GM12872 (cell line): ENCODE data around the gene MRPL43.

Source experiments
- TF ChIP-seq, protein P1 (sequence below): IDR thresholded peaks from 3 replicates; pipeline ENCODE4 v1.5.1; 2011; ENCODE audit warnings: low read depth, mild to moderate bottlenecking, low read length, moderate library complexity; ENCODE audit not compliant: insufficient read depth

The MRPL43 gene

DNA sequence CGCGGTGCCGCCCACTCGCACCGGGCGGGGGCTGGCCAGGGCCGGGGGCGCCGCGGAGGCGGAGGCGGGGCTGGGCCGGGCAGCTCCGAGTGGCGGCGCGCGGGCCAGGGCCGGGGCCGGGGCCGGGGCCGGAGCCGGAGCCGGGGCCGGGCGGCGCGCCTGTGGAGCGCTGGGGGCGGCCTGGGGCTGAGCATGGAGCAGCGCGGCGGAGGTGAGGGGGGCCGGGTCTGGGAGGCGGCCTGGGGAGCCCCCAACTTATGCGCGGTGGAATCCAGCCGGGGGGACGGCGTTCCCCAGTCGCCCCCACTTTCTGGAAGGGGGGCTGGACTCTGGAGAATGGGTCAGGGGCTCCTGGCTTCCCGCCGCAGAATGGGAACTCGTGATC is 12.4 kb upstream of the MRPL43 start, which contains the start of gene LZTS2:
LZTS2 (plus strand) TSS at position 67 of the 385 bp plus-strand sequence. CDS start 2,731 bp downstream, outside the sequence.
- TF ChIP-seq, protein P1, sequence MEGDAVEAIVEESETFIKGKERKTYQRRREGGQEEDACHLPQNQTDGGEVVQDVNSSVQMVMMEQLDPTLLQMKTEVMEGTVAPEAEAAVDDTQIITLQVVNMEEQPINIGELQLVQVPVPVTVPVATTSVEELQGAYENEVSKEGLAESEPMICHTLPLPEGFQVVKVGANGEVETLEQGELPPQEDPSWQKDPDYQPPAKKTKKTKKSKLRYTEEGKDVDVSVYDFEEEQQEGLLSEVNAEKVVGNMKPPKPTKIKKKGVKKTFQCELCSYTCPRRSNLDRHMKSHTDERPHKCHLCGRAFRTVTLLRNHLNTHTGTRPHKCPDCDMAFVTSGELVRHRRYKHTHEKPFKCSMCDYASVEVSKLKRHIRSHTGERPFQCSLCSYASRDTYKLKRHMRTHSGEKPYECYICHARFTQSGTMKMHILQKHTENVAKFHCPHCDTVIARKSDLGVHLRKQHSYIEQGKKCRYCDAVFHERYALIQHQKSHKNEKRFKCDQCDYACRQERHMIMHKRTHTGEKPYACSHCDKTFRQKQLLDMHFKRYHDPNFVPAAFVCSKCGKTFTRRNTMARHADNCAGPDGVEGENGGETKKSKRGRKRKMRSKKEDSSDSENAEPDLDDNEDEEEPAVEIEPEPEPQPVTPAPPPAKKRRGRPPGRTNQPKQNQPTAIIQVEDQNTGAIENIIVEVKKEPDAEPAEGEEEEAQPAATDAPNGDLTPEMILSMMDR, result no peak

DNA sequence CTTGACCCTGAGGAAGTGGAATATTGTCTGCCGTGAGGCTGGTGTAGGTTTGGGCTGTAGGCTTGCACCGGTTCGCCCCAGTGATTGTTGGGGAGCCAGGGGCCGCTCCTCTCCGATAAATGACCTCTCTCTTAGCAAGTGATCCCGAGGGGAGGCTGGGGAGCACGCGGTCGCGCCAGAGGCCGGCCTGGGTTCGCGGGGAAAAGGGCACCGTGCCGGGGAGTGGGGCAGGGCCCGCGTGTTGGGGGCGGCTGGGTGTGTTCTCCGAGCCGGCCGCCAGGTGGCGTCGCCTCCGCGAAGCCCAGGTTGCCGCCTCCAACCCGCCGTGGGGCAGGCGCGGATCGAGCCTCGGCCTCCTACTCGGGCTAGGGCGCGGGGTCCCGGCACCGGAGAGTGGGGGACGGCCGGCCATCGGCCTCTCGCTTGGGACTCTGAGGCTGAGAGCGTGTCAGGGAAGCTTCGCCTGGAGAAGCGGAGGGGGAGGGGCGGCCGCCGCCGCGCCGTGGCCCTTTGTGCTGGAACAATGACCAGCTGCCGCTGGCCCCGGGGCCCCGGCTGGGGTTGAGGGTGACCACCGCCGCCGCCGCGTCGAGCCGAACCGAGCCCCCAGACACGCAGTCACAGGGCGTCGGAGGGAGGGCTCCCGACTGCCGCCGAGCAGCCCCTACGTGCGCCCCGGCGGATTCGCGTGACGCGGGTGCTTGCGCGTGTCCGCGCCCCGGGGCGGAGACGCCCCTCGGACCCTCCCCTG is 11.9 kb upstream of the MRPL43 start:
- TF ChIP-seq, protein P1, result peak; percentile 81

DNA sequence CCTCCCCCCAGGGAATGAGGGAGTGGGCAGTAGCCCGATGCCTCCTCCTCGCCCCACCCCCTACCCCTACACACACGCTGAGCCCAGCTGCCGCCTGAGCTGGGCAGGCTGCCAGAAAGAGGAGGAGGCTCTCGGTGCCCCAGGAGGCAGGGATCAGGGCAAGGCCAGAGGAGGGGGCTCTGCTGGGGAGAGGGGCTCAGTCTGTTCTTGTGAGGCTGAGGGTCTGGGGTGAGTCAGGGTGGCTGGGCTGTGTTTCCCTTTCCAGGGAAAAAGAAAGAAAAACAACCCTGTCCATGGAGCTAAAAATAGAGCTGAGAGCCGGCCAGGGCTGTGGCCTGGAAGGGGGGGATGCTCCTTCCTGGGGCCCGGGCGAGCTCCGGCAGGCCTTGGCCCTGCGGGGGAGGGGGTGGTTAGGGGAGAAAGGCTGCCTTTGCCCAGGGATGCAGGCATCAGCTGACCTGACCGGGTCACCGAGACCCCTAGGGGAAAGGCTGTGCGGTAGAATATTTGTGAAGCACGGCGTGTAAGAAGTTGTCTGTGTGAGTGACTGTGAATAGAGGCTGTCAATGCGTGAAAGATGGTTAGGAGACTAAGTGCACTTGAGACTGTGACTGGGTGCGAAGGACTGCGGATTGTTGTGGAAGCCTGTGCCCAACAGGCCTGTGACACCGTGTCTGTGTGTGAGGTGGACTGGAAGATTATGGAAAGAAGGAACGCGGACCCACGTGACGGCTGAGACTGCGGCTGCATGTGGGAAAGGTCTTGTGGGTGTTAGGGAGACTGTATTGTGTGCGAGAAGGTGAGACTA is 11.1 kb upstream of the MRPL43 start:
- TF ChIP-seq, protein P1, result no peak

DNA sequence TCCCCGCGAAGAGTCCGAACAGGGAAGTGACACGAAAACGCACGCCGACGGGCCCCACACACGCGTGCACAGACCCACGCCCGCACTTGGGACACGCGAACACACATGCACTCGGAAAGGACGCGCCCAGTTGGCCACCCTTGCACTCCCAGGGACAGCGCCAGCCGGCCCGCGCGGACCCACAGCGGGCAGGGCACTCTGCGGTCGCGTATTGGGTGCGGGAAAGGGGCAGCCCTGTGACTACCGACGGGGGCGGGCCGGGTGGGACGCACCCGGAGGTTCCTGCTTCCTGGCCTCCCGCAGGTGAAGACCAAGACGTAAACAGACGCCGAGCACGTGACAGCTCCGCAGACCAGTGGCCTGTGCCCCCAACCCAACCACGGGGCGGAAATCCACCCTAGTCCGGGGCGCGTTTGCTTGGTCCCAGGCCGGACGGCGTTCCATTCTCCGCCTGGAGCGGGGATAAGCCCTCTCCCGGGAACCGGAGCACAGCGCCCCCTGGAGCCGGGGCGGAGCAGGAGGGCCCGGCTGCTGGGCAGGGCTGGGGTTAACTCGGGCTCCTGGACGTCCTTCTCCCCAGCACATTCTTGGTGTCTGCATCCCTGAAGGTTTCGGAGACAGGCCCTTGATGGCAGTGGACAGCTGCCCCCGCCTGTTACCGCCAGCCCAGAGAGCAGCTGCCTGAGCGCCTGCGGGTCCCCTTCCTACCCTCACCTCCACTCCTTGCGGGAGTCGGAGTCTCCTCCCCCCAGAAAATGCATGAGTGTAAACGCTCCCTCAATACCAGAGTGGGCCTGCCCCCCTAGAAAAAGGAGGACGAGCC is 10.3 kb upstream of the MRPL43 start:
- TF ChIP-seq, protein P1, result peak; percentile 90

DNA sequence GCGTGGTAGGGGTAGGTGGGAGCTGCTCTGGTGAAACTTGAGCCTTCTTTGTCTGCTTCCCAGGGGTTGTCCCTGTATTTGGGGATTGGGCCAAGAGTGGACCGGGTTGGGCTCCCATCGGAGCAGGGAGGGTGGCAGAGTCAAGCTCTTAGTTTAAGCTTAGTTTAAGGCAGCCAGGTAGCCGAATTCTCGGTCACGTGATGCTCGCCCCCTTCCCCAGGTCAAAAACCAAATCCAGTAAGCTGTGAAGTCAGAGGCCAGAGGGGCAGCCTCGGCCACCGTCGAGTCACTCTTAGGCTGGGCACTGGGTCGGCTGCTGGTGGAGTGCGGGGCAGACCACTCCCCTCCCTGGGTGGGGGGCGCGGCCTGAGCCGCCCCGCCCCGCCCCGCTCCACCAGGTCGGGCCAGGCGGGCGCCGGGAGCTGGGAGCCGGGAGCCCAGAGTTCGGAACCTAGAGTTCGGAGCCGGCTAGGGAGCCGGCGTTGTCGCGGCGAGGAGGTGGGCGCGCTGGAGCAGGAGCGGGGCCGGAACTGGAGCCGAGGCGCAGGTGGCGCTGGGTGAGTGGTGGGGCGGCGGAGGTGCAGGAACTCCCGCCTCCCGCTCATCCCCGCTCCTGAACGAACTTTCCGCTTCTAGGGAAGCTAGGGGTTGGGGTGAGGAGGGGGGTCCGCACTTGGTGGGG is 9.5 kb upstream of the MRPL43 start:
- TF ChIP-seq, protein P1, result no peak

DNA sequence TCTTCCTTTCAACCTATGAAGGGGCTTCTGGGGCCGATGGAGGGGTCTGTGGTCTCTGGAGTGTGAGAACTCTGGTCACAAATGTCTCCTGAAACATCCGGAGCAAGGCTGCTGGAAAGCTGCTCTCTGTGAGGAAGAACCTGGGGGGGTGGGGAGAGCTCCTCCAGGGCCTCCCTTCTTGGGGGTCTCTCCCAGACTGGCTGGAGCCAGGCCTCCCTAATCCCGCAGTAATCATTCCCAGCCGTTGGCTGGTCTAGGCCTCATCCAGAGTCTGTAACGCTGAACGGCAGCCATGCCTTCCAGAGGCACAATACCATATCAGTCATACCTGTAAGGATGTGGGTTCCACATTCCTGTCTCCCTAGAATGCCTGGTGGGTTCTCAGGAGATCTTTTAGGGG is 7.9 kb upstream of the MRPL43 start:
- TF ChIP-seq, protein P1, result no peak
